GM21576 (cell line): ENCODE results near the gene E2F3.

Experiments
- ATAC-seq: cut with Tn5 transposase; IDR thresholded peaks from one replicate; pipeline ENCODE4 v1.9.1; 2021; ENCODE audit warnings: mild to moderate bottlenecking, moderate library complexity; ENCODE audit not compliant: unreplicated experiment

Gene E2F3

GRCh38 chr6:20401205-20402091 lies at the start of gene E2F3:
TSS of gene E2F3 (plus strand) at chr6:20401879. CDS start at chr6:20402233, 354 bp downstream.
- peak; percentile 87 for ATAC-seq

GRCh38 chr6:20352346-20352745 lies 49.3 kb upstream of the E2F3 start:
- no peak for ATAC-seq

- no peak for ATAC-seq
Measured at GRCh38 chr6:20353134-20353533, 48.5 kb upstream of the E2F3 start.

GRCh38 chr6:20354366-20354765 lies 47.3 kb upstream of the E2F3 start:
- no peak for ATAC-seq

- no peak for ATAC-seq
Measured at GRCh38 chr6:20360471-20361119, 41.1 kb upstream of the E2F3 start.

GRCh38 chr6:20362623-20363022 lies 39.1 kb upstream of the E2F3 start:
- ATAC-seq: no peak

GRCh38 chr6:20364327-20364726 lies 37.4 kb upstream of the E2F3 start:
- ATAC-seq: no peak

GRCh38 chr6:20365456-20365855 lies 36.2 kb upstream of the E2F3 start:
- peak; percentile 59 for ATAC-seq

GRCh38 chr6:20366082-20366830 lies 35.4 kb upstream of the E2F3 start:
- ATAC-seq: no peak

GRCh38 chr6:20367743-20368485 lies 33.8 kb upstream of the E2F3 start:
- no peak for ATAC-seq

- ATAC-seq: no peak
Measured at GRCh38 chr6:20370393-20370792, 31.3 kb upstream of the E2F3 start.

- ATAC-seq: no peak
Measured at GRCh38 chr6:20370801-20371200, 30.9 kb upstream of the E2F3 start.

GRCh38 chr6:20375436-20375835 lies 26.2 kb upstream of the E2F3 start:
- no peak for ATAC-seq

GRCh38 chr6:20377623-20378265 lies 23.9 kb upstream of the E2F3 start:
- no peak for ATAC-seq

GRCh38 chr6:20379231-20379630 lies 22.4 kb upstream of the E2F3 start:
- ATAC-seq: no peak

GRCh38 chr6:20386218-20386617 lies 15.5 kb upstream of the E2F3 start:
- ATAC-seq: no peak

- no peak for ATAC-seq
Measured at GRCh38 chr6:20389066-20389465, 12.6 kb upstream of the E2F3 start.

GRCh38 chr6:20393297-20393696 lies 8.4 kb upstream of the E2F3 start:
- no peak for ATAC-seq

GRCh38 chr6:20399518-20399917 lies 2.2 kb upstream of the E2F3 start:
- no peak for ATAC-seq

- no peak for ATAC-seq
Measured at GRCh38 chr6:20400456-20401204, 1.0 kb upstream of the E2F3 start.
